Activated naive CD4-positive, alpha-beta T cell treated with anti-CD3 and anti-CD28 coated beads, Interleukin-2, amount 10 ng/mL, durations not matched to agents 5 hours and 36 hours (primary cell): ENCODE data around the gene MRPL10. TPM values are rescaled to one million over a fixed set of nuclear protein-coding genes. Genes with fewer than 3 reads are reported as not detected.

Source experiments
- total RNA-seq, 2 experiments: library from RNA; stranded (reverse); gene quantifications; one replicate each; pipeline ENCODE4 v1.2.3, GENCODE V29; 2021

Gene MRPL10
- 10 to 100 TPM; 42.1 to 43.2 TPM for total RNA-seq

GRCh38 chr17:47831003-47831933, at the start of gene MRPL10, which contains the start of gene LRRC46:
TSS of gene MRPL10 (minus strand) at chr17:47831541. CDS start at chr17:47831511, 30 bp downstream.
TSS of gene LRRC46 (plus strand) at chr17:47831670. CDS start at chr17:47831990, 320 bp downstream.

GRCh38 chr17:47850692-47851573, 19.6 kb upstream of the MRPL10 start, which contains the start of gene SP6:
TSS of gene SP6 (minus strand) at chr17:47851163. CDS start at chr17:47848429, 2,734 bp downstream.

GRCh38 chr17:47840742-47841487, 9.6 kb upstream of the MRPL10 start, which contains the start of gene SCRN2:
TSS of gene SCRN2 (minus strand) at chr17:47841273. CDS start at chr17:47840843, 430 bp downstream.

GRCh38 chr17:47821424-47822391, 9.6 kb downstream of the MRPL10 start, which contains the start of gene OSBPL7:
TSS of gene OSBPL7 (minus strand) at chr17:47821794. CDS start at chr17:47820278, 1,516 bp downstream.

Other genes starting within 250 kb of the MRPL10 start
- 100 to 1,000 TPM; 305 to 312 TPM for gene KPNB1, start 181.6 kb downstream of the MRPL10 start, total RNA-seq
- gene TBKBP1, start 137.4 kb downstream of the MRPL10 start, total RNA-seq = 1 to 10 TPM; 7.5 to 7.6 TPM
- gene TBX21, start 98.3 kb downstream of the MRPL10 start, total RNA-seq = 10 to 100 TPM; 10.8 to 11.8 TPM
- gene OSBPL7, start 9.7 kb downstream of the MRPL10 start, total RNA-seq = 10 to 100 TPM; 31.2 to 35.6 TPM
- gene LRRC46, start 129 bp upstream of the MRPL10 start, total RNA-seq = under 1 TPM; 0.53 to 0.63 TPM
- gene SCRN2, start 9.7 kb upstream of the MRPL10 start, total RNA-seq = 10 to 100 TPM; 29.0 to 29.7 TPM
- gene SP6, start 19.6 kb upstream of the MRPL10 start, total RNA-seq = under 1 TPM; 0.12 to 0.13 TPM
- gene SP2, start 64.7 kb upstream of the MRPL10 start, total RNA-seq = 10 to 100 TPM; 27.7 to 27.8 TPM
- gene PNPO, start 110.0 kb upstream of the MRPL10 start, total RNA-seq = 10 to 100 TPM; 24.5 to 25.9 TPM
- not detected for gene PRR15L, start 126.3 kb upstream of the MRPL10 start, total RNA-seq
- gene CDK5RAP3, start 139.6 kb upstream of the MRPL10 start, total RNA-seq = 100 to 1,000 TPM; 203 to 218 TPM
- gene COPZ2, start 206.3 kb upstream of the MRPL10 start, total RNA-seq = 1 to 10 TPM; 4.4 to 5.9 TPM
- gene NFE2L1, start 216.8 kb upstream of the MRPL10 start, total RNA-seq = 10 to 100 TPM; 50.8 to 63.5 TPM